Small intestine (tissue), 7 donors: Measurements from ENCODE around the gene CCBE1. TPM values are rescaled to one million over a fixed set of nuclear protein-coding genes. Genes with fewer than 3 reads are reported as not detected.

Experiments used
- DNase-seq, 2 donors: peaks; one replicate each; pipeline versions ENCODE4 v3.0.0 to v3.0.0-alpha.2; 2013
- FAIRE-seq: peaks from 2 replicates; lab custom pipeline; 2012; peaks lifted over from hg19 to GRCh38; lab: Jason Lieb, UNC
- H3K27ac ChIP-seq, 3 donors: one replicate each; pipeline ENCODE4 v1.5.1; 2013; ENCODE audit warnings: low read length in 2 of 3, mild to moderate bottlenecking in 2 of 3, control low read depth in 1 of 3, inconsistent platforms in 1 of 3, low read depth in 1 of 3, moderate library complexity in 1 of 3
- H3K27me3 ChIP-seq, 3 donors: one replicate each; pipeline ENCODE4 v1.6.1; 2013; ENCODE audit warnings: low read length in 3 of 3, inconsistent platforms in 1 of 3; ENCODE audit not compliant: control insufficient read depth in 3 of 3, insufficient read depth in 3 of 3
- H3K36me3 ChIP-seq, 3 donors: one replicate each; pipeline ENCODE4 v1.6.1; 2013; ENCODE audit warnings: low read length in 3 of 3, inconsistent platforms in 1 of 3, low read depth in 1 of 3, mild to moderate bottlenecking in 1 of 3, moderate library complexity in 1 of 3; ENCODE audit not compliant: control insufficient read depth in 3 of 3, insufficient read depth in 2 of 3
- H3K4me1 ChIP-seq, 3 donors: one replicate each; pipeline ENCODE4 v1.6.1; 2013; ENCODE audit warnings: low read length in 2 of 3, inconsistent platforms in 1 of 3, low read depth in 1 of 3, mild to moderate bottlenecking in 1 of 3, moderate library complexity in 1 of 3; ENCODE audit not compliant: control insufficient read depth in 3 of 3, insufficient read depth in 2 of 3
- H3K4me3 ChIP-seq, 3 donors: one replicate each; pipeline ENCODE4 v1.5.1; 2013; ENCODE audit warnings: low read length in 3 of 3, control low read depth in 1 of 3, inconsistent platforms in 1 of 3, low read depth in 1 of 3, mild to moderate bottlenecking in 1 of 3, moderate library complexity in 1 of 3
- H3K9me3 ChIP-seq, 2 donors: one replicate each; pipeline ENCODE4 v1.6.1; 2013; ENCODE audit warnings: low read depth in 1 of 2, low read length in 1 of 2; ENCODE audit not compliant: control insufficient read depth in 2 of 2, insufficient read depth in 1 of 2
- WGBS, 3 donors: extraction: QIAGEN DNeasy Blood & Tissue Kit; methylation state at CpG; one replicate each; pipeline ENCODE4 v1.1.7; 2013; 5-methylcytosine and 5-hydroxymethylcytosine counted together
- polyA plus RNA-seq, 4 donors: library from polyadenylated mRNA; stranded (reverse) in 3 of 4; unstranded in 1 of 4; fragments of 200-250 nt in 3 of 4; fragments of 120-200 nt in 1 of 4; gene quantifications; one replicate each; pipeline versions ENCODE4 v1.2.1 to v1.2.3, GENCODE V29; 2013
- donor health status: healthy with polysubstance abuse.
- donor health status: control.
- donor health status: control.
- donor health status: Bipolar disorder and iron deficiency.
- donor health status: healthy.

CCBE1 gene
- polyA plus RNA-seq, 4 donors, result 0.27 to 1.3 (median 0.54) TPM; not detected in 1

GRCh38 chr18:59454909-59455727 is 242.1 kb downstream of the CCBE1 start:
- 32 to 47% (median 38%) methylated on average over 13 of the region's 13 CpGs for WGBS, 3 donors
- no peak overlapping the region for H3K4me3 ChIP-seq
- FAIRE-seq (no peak), DNase-seq (peak in 1 of 2 donors; percentile 17)
- peaks cover 0 to 3% (median 0%) of the 10 kb centered on the region in 3 donors for H3K27me3 ChIP-seq
- no peaks in the 10 kb centered on the region for H3K4me1 ChIP-seq
- no peak overlapping the region for H3K27ac ChIP-seq
- peaks cover 0 to 4% of the 10 kb centered on the region in 2 donors for H3K9me3 ChIP-seq
- peaks cover 0 to 2% (median 0%) of the 10 kb centered on the region in 3 donors for H3K36me3 ChIP-seq

DNA sequence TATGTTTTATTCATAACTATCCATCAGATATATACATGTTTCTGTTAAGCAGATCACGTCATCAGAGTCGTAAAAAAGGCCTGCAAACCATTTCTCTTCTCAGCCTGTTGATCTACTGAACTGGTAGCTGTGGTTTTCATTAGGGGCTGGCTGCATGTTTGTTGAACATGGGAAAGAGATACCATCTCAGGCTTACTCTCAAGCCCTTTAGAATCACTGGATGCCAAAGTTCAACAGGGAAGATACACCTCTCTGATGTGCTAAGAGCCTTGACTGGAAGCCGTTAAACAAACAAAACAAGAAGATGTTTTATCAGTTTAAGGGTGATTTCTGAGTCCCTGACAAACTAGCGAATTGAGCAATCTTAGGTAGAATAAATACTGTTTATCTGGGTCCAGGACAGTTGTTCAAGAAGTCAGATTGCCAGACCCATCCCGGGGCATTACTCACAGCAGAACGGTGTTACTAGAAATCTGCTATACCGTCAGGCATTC is 243.7 kb downstream of the CCBE1 start:
- H3K4me3 ChIP-seq, result no peak overlapping the region
- peaks cover 0 to 3% (median 0%) of the 10 kb centered on the region in 3 donors for H3K27me3 ChIP-seq
- 44 to 59% (median 59%) methylated on average over 7 of the region's 7 CpGs for WGBS, 3 donors
- H3K4me1 ChIP-seq, result no peaks in the 10 kb centered on the region
- peaks cover 0 to 4% of the 10 kb centered on the region in 2 donors for H3K9me3 ChIP-seq
- H3K27ac ChIP-seq, result no peak overlapping the region
- H3K36me3 ChIP-seq, result peaks cover 0 to under 1% (median 0%) of the 10 kb centered on the region in 3 donors
- peak in 1 of 2 donors; percentile 5 for DNase-seq
- FAIRE-seq, result no peak

- no peak for FAIRE-seq
- H3K27me3 ChIP-seq, result no peaks in the 10 kb centered on the region
- no peak overlapping the region for H3K4me3 ChIP-seq
- whole genome bisulfite sequencing, 3 donors, result 79 to 86% (median 80%) methylated on average over 6 of the region's 6 CpGs
- DNase-seq, result no peak
- peaks cover 0 to 4% of the 10 kb centered on the region in 2 donors for H3K9me3 ChIP-seq
- H3K27ac ChIP-seq, result no peak overlapping the region
- no peaks in the 10 kb centered on the region for H3K4me1 ChIP-seq
- H3K36me3 ChIP-seq, result no peaks in the 10 kb centered on the region
Observed at GRCh38 chr18:59451963-59452362, 245.3 kb downstream of the CCBE1 start.

GRCh38 chr18:59451073-59451472 is 246.2 kb downstream of the CCBE1 start:
- DNase-seq (no peak), FAIRE-seq (no peak)
- no peaks in the 10 kb centered on the region for H3K36me3 ChIP-seq
- no peak overlapping the region for H3K27ac ChIP-seq
- H3K4me1 ChIP-seq, result no peaks in the 10 kb centered on the region
- WGBS, 3 donors, result 42 to 68% (median 59%) methylated on average over 6 of the region's 6 CpGs
- H3K9me3 ChIP-seq, result peaks cover 0 to 4% of the 10 kb centered on the region in 2 donors
- H3K4me3 ChIP-seq, result no peak overlapping the region
- peaks cover 0 to 1% (median 0%) of the 10 kb centered on the region in 3 donors for H3K27me3 ChIP-seq

DNA sequence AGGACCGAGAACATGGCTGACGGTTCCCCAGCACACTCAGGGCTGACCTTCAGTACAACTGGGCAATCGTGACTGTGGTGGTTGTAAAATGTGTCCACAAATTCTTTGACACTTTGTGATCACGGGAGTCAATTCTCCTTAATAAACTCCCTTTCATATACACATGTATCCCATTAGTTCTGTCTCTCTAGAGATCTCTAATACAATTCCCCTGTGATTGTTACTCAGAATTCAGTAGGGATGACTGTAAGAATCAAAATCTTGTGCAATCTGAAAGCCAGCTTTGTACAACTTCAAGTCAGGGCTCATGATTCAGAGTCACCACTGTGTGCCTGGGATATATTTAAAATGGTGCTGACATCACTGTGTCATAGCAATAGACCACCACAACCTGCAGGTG is 248.7 kb downstream of the CCBE1 start:
- no peaks in the 10 kb centered on the region for H3K36me3 ChIP-seq
- WGBS, 3 donors, result 76 to 82% (median 78%) methylated on average over 4 of the region's 4 CpGs
- no peak overlapping the region for H3K4me3 ChIP-seq
- no peak overlapping the region for H3K27ac ChIP-seq
- H3K27me3 ChIP-seq, result peaks cover 0 to 3% (median 0%) of the 10 kb centered on the region in 3 donors
- DNase-seq (no peak), FAIRE-seq (no peak)
- H3K9me3 ChIP-seq, result no peaks in the 10 kb centered on the region
- H3K4me1 ChIP-seq, result no peaks in the 10 kb centered on the region

DNA sequence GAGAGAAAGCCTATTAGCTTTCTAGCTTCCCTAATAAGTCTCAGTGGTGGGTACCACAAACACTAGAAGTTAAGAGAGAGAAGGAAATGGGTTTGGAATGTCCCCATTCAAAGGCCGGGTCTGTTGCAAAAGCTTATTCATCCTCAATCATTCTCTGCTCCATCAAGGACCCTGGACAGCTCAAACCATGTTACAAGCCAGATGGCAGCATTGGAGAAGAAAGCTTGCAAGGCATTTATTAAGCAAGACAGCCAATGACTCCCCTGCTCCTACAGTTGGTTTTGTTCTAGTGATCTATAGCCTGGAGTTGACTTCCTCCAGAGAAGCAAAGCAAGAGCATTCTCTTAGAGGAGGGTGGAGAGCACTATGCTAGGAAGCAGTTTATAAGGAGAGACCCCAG is 251.2 kb downstream of the CCBE1 start:
- Histone ChIP-seq H3K4me3 (no peak overlapping the region), H3K4me1 (no peaks in the 10 kb centered on the region), H3K27ac (no peak overlapping the region), H3K9me3 (no peaks in the 10 kb centered on the region), H3K27me3 (peaks cover 0 to 3% (median 0%) of the 10 kb centered on the region in 3 donors), H3K36me3 (no peaks in the 10 kb centered on the region)
- no peak for FAIRE-seq
- DNase-seq, result no peak
- WGBS, 3 donors, result 6 to 13% (median 13%) methylated on average over 1 of the region's 1 CpG

- Histone ChIP-seq H3K4me3 (no peak overlapping the region), H3K4me1 (no peaks in the 10 kb centered on the region), H3K9me3 (no peaks in the 10 kb centered on the region), H3K27me3 (no peaks in the 10 kb centered on the region), H3K36me3 (no peaks in the 10 kb centered on the region), H3K27ac (no peak overlapping the region)
- WGBS, 3 donors, result 72 to 75% (median 72%) methylated on average over 4 of the region's 4 CpGs
- DNase-seq (no peak), FAIRE-seq (no peak)
Observed at GRCh38 chr18:59437851-59438569, 259.2 kb downstream of the CCBE1 start.

DNA sequence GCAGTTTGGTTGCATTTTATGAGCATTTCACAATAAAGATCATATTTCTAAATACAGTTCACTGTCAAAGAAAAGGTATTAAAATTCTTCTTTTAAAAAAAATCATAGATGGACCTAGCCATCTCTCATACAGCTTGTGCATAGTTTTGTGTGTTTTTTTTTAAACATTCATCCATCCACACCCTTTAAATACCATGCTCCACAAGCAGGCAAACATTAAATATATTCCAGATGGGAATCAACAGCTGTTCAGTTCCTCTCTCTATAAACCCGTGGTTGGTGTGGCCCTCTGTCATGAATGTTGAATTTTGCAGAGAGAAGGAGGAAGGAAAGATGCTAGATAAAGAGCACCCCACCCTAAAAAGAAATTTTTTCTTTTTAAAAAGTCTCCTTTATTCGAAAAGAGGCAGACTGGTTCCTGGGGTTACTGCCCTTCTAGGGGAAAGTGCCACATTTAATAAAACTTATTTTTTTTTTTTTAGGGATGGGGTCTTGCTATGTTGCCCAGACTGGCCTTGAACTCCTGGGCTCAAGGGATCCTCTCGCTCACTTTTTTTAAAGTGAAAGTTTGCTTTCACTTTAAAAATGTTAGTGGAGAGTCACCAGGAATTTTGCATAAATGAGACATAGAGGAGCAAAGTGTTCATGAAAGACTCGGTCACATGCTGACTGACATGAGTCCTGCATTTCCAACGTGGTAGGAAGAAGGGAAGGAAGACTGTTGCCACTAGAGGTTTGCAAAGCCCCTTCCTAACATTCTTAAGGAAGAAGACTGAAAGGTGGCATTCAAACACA is 264.2 kb downstream of the CCBE1 start:
- no peaks in the 10 kb centered on the region for H3K36me3 ChIP-seq
- H3K9me3 ChIP-seq, result no peaks in the 10 kb centered on the region
- FAIRE-seq (no peak), DNase-seq (no peak)
- H3K4me3 ChIP-seq, result no peak overlapping the region
- WGBS, 3 donors, result 56 to 60% (median 57%) methylated on average over 5 of the region's 5 CpGs
- no peaks in the 10 kb centered on the region for H3K27me3 ChIP-seq
- H3K27ac ChIP-seq, result no peak overlapping the region
- no peaks in the 10 kb centered on the region for H3K4me1 ChIP-seq
